Activated naive CD4-positive, alpha-beta T cell treated with anti-CD3 and anti-CD28 coated beads, Interleukin-2, amount 10 ng/mL, durations not matched to agents 7 days and 5 days (primary cell): ENCODE results near the gene CTNNA2.

Experiments
- CTCF ChIA-PET: fragments of 350-600 bp; sonication (Branson Sonifier 250); formaldehyde crosslinking; loops from one replicate; lab custom pipeline; 2021; ENCODE audit warnings: antibody characterized with exemption; lab: Charles Lee
- DNase-seq: peaks from one replicate; pipeline ENCODE4 v3.0.0-alpha.2; 2020
- H3K27ac Mint-ChIP-seq: one replicate; pipeline ENCODE4 v1.8.0; 2021; ENCODE audit warnings: mild to moderate bottlenecking, moderate library complexity, mixed read lengths
- H3K27me3 Mint-ChIP-seq: one replicate; pipeline ENCODE4 v1.8.0; 2021; ENCODE audit warnings: mild to moderate bottlenecking, mixed read lengths
- H3K36me3 Mint-ChIP-seq: one replicate; pipeline ENCODE4 v1.8.0; 2021; ENCODE audit warnings: mixed read lengths
- H3K4me1 Mint-ChIP-seq: one replicate; pipeline ENCODE4 v1.8.0; 2021; ENCODE audit warnings: mixed read lengths
- H3K4me3 Mint-ChIP-seq: one replicate; pipeline ENCODE4 v1.8.0; 2021; ENCODE audit warnings: mild to moderate bottlenecking, moderate library complexity, mixed read lengths
- H3K9me3 Mint-ChIP-seq: one replicate; pipeline ENCODE4 v1.8.0; 2021; ENCODE audit warnings: mixed read lengths

CTNNA2 gene

DNA sequence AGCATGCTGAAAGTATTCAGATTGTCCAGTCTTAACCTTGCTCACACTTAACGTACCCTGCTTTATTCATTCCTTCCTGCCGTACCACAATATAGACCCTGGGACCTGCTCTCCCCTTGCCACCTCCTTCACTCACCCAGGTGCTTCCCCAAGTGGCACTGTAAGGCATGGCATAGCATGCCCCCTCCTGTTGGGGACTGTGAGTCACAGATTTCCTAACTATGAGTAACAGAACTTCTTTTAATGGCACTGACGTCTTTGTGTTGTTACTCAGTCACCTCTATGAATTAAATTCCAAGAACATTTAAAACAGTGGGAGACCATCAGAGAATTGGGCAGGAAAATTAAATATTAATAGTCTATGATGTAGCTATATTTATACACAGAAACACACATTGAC is 117.2 kb downstream of the CTNNA2 start:
- H3K4me3 Mint-ChIP-seq, result no peak overlapping the region

GRCh38 chr2:79630972-79631557 is 118.2 kb downstream of the CTNNA2 start:
- no peaks in the 10 kb centered on the region for H3K36me3 Mint-ChIP-seq
- no peaks in the 10 kb centered on the region for H3K27me3 Mint-ChIP-seq
- H3K4me1 Mint-ChIP-seq, result no peaks in the 10 kb centered on the region
- CTCF ChIA-PET, result no interaction called here
- no peak overlapping the region for H3K4me3 Mint-ChIP-seq
- H3K27ac Mint-ChIP-seq, result no peak overlapping the region
- H3K9me3 Mint-ChIP-seq, result peaks cover 17% of the 10 kb centered on the region
- DNase-seq, result no peak

More for the DNA sequence above, 117.2 kb downstream of the CTNNA2 start:
- no peak overlapping the region for H3K27ac Mint-ChIP-seq
- H3K9me3 Mint-ChIP-seq, result peaks cover 15% of the 10 kb centered on the region
- H3K27me3 Mint-ChIP-seq, result no peaks in the 10 kb centered on the region
- no peaks in the 10 kb centered on the region for H3K36me3 Mint-ChIP-seq
- H3K4me1 Mint-ChIP-seq, result no peaks in the 10 kb centered on the region
- CTCF ChIA-PET, result no interaction called here
- no peak for DNase-seq

DNA sequence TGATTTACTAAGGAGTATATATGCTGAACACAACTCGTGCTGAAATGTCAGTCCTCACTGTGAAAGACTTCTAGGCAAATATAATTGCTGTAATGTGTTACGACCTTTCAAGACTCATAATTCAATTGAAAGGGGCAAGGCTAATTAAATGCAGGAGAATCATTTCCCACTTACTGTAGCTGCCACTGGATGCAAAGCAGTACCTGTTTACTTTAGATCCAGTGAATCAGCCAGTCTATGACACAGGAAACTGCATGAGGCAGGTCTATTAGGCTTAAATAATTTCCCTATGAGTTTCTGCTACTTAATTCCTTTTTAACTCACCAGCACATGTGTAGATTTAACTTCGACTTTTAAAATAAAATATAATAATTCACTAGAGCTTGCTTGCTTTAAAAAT is 125.6 kb downstream of the CTNNA2 start:
- no peak overlapping the region for H3K27ac Mint-ChIP-seq
- no peaks in the 10 kb centered on the region for H3K36me3 Mint-ChIP-seq
- H3K4me1 Mint-ChIP-seq, result no peaks in the 10 kb centered on the region
- peaks cover 12% of the 10 kb centered on the region for H3K9me3 Mint-ChIP-seq
- no peak for DNase-seq
- H3K27me3 Mint-ChIP-seq, result no peaks in the 10 kb centered on the region
- CTCF ChIA-PET, result no interaction called here
- H3K4me3 Mint-ChIP-seq, result no peak overlapping the region

- CTCF ChIA-PET, result no interaction called here
- Mint-ChIP-seq H3K4me3 (no peak overlapping the region), H3K27me3 (no peaks in the 10 kb centered on the region), H3K4me1 (no peaks in the 10 kb centered on the region), H3K27ac (no peak overlapping the region), H3K9me3 (peaks cover 15% of the 10 kb centered on the region), H3K36me3 (no peaks in the 10 kb centered on the region)
- DNase-seq, result no peak
These were observed 126.1 kb downstream of the CTNNA2 start for GRCh38 chr2:79638954-79639353.

GRCh38 chr2:79640001-79640400 is 127.2 kb downstream of the CTNNA2 start:
- H3K36me3 Mint-ChIP-seq, result no peaks in the 10 kb centered on the region
- CTCF ChIA-PET, result no interaction called here

DNA sequence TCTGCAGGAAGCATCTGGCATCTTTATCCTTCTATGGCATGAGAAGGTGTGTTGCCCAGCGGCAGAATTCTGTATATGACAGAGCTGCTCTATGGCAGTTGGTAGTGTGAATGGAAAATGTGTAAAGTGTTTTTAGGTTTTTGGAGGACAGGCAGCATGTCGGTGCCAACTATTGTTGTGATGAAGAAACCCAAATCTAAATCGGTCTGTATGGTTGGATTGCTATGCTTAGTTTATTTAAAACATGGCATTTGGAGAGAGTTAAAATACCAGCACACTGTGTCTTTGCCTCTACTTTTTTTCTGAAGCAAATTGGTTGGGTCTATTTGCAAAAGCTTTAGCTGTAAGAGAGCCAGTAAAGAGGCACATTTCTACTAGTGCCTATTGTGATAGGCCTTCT is 136.7 kb downstream of the CTNNA2 start:
- no peaks in the 10 kb centered on the region for H3K4me1 Mint-ChIP-seq

More at GRCh38 chr2:79640001-79640400, 127.2 kb downstream of the CTNNA2 start:
- H3K27me3 Mint-ChIP-seq, result no peaks in the 10 kb centered on the region
- H3K4me3 Mint-ChIP-seq, result no peak overlapping the region
- DNase-seq, result no peak
- H3K27ac Mint-ChIP-seq, result no peak overlapping the region
- peaks cover 13% of the 10 kb centered on the region for H3K9me3 Mint-ChIP-seq
- H3K4me1 Mint-ChIP-seq, result no peaks in the 10 kb centered on the region

DNA sequence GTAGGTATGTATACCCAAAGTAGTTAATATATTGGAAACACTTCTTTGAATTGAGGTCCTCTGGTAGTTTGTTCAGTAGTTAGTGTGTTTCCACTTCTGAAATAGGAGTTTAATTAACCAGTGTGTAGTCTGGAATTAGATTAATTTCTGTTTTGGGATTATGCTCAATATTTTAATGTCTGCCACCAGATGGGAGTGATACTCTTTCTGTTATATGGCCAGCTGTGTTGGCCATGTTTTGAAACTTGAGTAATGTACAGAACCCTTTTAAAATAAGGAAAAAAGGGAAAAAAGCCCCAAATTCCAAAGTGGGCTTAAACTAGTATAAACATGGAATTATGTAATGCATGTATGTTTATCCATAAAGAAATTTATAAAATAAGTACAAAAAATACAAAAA is 147.7 kb downstream of the CTNNA2 start:
- Mint-ChIP-seq H3K27me3 (no peaks in the 10 kb centered on the region), H3K4me1 (no peaks in the 10 kb centered on the region), H3K4me3 (no peak overlapping the region), H3K36me3 (no peaks in the 10 kb centered on the region), H3K27ac (no peak overlapping the region), H3K9me3 (peaks cover 9% of the 10 kb centered on the region)
- CTCF ChIA-PET, result no interaction called here
- no peak for DNase-seq

More for the DNA sequence above, 136.7 kb downstream of the CTNNA2 start:
- no peak for DNase-seq
- Mint-ChIP-seq H3K27me3 (no peaks in the 10 kb centered on the region), H3K27ac (no peak overlapping the region), H3K4me3 (no peak overlapping the region), H3K9me3 (peaks cover 22% of the 10 kb centered on the region), H3K36me3 (no peaks in the 10 kb centered on the region)
- CTCF ChIA-PET, result no interaction called here

DNA sequence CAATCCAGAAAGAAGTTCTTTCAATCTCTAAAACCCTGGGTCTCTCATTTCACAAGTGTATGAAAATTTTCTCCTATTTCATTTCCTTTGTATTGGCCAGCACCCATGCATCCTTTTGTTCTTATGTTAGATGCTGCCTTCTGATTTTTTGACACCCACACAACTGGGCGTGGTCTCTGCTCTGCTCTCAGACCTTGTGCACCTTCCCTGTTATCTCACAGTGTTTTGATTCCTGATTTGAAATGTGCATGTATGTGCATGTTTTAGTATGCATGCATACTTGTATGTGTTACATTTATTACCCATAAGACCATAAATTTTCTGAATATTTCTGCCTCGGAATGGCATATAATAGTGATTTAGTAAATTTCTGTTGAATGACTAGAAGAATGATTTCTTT is 152.2 kb downstream of the CTNNA2 start:
- H3K4me1 Mint-ChIP-seq, result no peaks in the 10 kb centered on the region
- DNase-seq, result no peak
- no peaks in the 10 kb centered on the region for H3K27me3 Mint-ChIP-seq
- CTCF ChIA-PET, result no interaction called here
- H3K27ac Mint-ChIP-seq, result no peak overlapping the region
- no peak overlapping the region for H3K4me3 Mint-ChIP-seq
- no peaks in the 10 kb centered on the region for H3K36me3 Mint-ChIP-seq
- peaks cover 9% of the 10 kb centered on the region for H3K9me3 Mint-ChIP-seq

- Mint-ChIP-seq H3K27ac (no peak overlapping the region), H3K4me3 (no peak overlapping the region), H3K27me3 (no peaks in the 10 kb centered on the region), H3K4me1 (no peaks in the 10 kb centered on the region), H3K9me3 (peaks cover 9% of the 10 kb centered on the region), H3K36me3 (no peaks in the 10 kb centered on the region)
- no peak for DNase-seq
- CTCF ChIA-PET, result no interaction called here
These were observed 153.6 kb downstream of the CTNNA2 start for GRCh38 chr2:79666430-79666829.

GRCh38 chr2:79669714-79670113 is 156.9 kb downstream of the CTNNA2 start:
- no peaks in the 10 kb centered on the region for H3K4me1 Mint-ChIP-seq
- CTCF ChIA-PET, result no interaction called here

GRCh38 chr2:79670198-79670597 is 157.3 kb downstream of the CTNNA2 start:
- Mint-ChIP-seq H3K9me3 (no peaks in the 10 kb centered on the region), H3K36me3 (no peaks in the 10 kb centered on the region), H3K4me3 (no peak overlapping the region), H3K27ac (no peak overlapping the region), H3K4me1 (no peaks in the 10 kb centered on the region), H3K27me3 (no peaks in the 10 kb centered on the region)
- CTCF ChIA-PET, result no interaction called here
- no peak for DNase-seq

More at GRCh38 chr2:79669714-79670113, 156.9 kb downstream of the CTNNA2 start:
- Mint-ChIP-seq H3K27ac (no peak overlapping the region), H3K9me3 (peaks cover 4% of the 10 kb centered on the region), H3K36me3 (no peaks in the 10 kb centered on the region), H3K27me3 (no peaks in the 10 kb centered on the region), H3K4me3 (no peak overlapping the region)
- no peak for DNase-seq

DNA sequence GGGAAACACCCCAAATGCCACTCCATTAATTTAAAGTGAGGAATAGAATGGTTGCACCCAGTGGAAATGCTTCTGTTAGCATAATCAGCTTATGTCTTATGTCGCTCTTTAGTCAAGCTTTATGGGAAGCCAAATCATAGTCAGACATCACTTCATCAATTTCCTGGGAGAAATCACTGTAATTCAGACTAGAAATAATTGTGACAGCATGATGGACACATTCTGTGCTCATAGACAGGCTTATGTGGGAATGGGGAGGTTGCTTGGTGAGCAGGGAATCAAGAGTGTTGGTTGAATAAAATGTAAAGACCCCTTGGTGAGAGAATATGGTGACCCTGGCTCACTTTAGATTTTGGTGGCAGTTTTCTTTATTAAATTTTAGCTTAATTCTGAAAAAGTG is 174.0 kb downstream of the CTNNA2 start:
- Mint-ChIP-seq H3K27me3 (no peaks in the 10 kb centered on the region), H3K27ac (no peak overlapping the region), H3K36me3 (no peaks in the 10 kb centered on the region), H3K4me3 (no peak overlapping the region), H3K9me3 (peaks cover 10% of the 10 kb centered on the region), H3K4me1 (no peaks in the 10 kb centered on the region)
- CTCF ChIA-PET, result no interaction called here
- DNase-seq, result no peak

DNA sequence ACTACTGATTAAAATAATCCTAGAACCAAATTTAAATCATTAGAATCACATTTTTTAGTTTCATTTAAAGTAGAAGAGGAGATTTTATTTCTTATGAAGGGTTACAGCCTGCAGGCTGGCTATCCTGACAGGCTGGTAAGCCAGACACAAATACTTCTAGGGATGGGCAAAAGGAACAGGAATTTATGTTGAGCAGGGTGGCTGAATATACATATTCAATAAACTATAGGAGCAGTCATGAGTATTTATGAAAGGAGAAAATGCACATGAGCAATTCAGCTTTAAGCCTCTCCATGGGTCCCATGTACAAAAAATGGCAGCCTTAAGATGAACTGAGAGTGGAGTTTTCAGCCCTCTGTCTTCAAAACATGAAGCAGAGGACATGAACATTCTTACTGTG is 182.4 kb downstream of the CTNNA2 start:
- H3K27me3 Mint-ChIP-seq, result no peaks in the 10 kb centered on the region
- no peak overlapping the region for H3K27ac Mint-ChIP-seq
- CTCF ChIA-PET, result no interaction called here
- peaks cover 3% of the 10 kb centered on the region for H3K9me3 Mint-ChIP-seq
- no peaks in the 10 kb centered on the region for H3K36me3 Mint-ChIP-seq
- H3K4me1 Mint-ChIP-seq, result no peaks in the 10 kb centered on the region
- no peak for DNase-seq
- no peak overlapping the region for H3K4me3 Mint-ChIP-seq

DNA sequence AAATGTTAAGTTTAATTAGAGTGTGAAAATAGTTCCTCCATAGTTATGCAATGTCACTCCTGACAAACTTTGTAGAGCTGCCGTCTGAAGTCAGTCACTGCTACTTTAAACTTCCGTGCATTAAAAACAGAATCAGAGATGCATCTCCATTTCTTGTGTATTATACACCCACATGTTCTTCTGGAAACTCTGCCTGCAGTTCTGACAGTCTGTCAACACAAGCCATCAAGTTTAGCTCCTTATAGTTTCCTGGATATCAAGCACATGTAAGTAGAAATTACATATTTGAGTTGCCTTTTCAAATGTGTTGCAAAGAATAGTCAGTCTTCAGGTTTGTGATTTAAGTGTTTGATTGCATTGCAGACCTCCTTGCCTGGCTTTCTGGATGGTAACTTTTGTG is 184.3 kb downstream of the CTNNA2 start:
- CTCF ChIA-PET, result no interaction called here
- H3K27me3 Mint-ChIP-seq, result no peaks in the 10 kb centered on the region
- no peak overlapping the region for H3K27ac Mint-ChIP-seq
- H3K36me3 Mint-ChIP-seq, result no peaks in the 10 kb centered on the region
- H3K4me1 Mint-ChIP-seq, result no peaks in the 10 kb centered on the region
- no peak overlapping the region for H3K4me3 Mint-ChIP-seq
- H3K9me3 Mint-ChIP-seq, result no peaks in the 10 kb centered on the region
- no peak for DNase-seq

- H3K4me1 Mint-ChIP-seq, result no peaks in the 10 kb centered on the region
- no peaks in the 10 kb centered on the region for H3K27me3 Mint-ChIP-seq
- no peak overlapping the region for H3K27ac Mint-ChIP-seq
- no peaks in the 10 kb centered on the region for H3K36me3 Mint-ChIP-seq
- CTCF ChIA-PET, result no interaction called here
- no peak overlapping the region for H3K4me3 Mint-ChIP-seq
- peaks cover 4% of the 10 kb centered on the region for H3K9me3 Mint-ChIP-seq
- DNase-seq, result no peak
These were observed 187.8 kb downstream of the CTNNA2 start for GRCh38 chr2:79700651-79701050.

GRCh38 chr2:79702905-79703304 is 190.1 kb downstream of the CTNNA2 start:
- H3K9me3 Mint-ChIP-seq, result peaks cover 6% of the 10 kb centered on the region

More at GRCh38 chr2:79702905-79703304, 190.1 kb downstream of the CTNNA2 start:
- no peak for DNase-seq
- H3K36me3 Mint-ChIP-seq, result no peaks in the 10 kb centered on the region
- H3K27me3 Mint-ChIP-seq, result no peaks in the 10 kb centered on the region
- CTCF ChIA-PET, result no interaction called here
- H3K4me1 Mint-ChIP-seq, result no peaks in the 10 kb centered on the region
- H3K27ac Mint-ChIP-seq, result no peak overlapping the region
- H3K4me3 Mint-ChIP-seq, result no peak overlapping the region
